ENCODE results near the gene SLC24A4. TPM values are rescaled to one million over a fixed set of nuclear protein-coding genes. Genes with fewer than 3 reads are reported as not detected.
"Not testable (repeated sequence)": the region's sequence is repeated elsewhere in the genome, so short reads cannot be mapped to it uniquely, and the experiment has no call there.

Gene SLC24A4
- polyA plus RNA-seq, 3 donors: 0.12 to 0.33 (median 0.19) TPM

DNA sequence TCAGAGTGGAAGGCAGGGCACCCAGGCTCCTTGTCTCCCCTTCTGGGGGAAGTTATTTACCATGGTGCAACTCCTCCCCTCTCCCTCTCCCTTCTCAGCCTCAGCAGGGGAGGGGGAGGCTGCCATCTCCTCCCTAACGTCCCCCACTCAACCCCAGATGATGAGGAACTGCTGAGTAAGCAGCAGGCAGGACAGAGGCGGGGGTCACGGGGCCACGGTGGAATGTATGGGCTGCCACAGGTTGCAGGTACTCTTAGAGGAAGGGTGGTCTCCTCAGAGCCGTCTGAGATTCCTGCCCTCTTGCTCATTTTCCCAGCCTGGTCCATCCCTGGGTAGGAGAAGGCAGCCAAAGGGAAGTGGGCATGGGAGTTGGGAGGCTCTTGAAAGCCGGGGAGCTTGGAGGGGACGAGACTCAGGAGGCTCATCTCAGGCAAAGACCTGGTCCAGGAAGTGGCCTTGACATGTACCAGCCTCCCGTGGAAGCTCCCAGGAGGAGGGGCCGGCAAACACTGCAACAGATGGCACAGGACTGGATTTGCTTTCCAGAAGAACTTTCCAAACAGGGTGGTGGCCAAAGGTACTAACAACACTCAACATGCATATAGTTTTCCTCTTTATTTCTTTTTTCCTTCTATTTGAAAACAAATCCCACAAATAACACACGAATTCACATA is 209.7 kb downstream of the SLC24A4 start:
- no peak for DNase-seq (ENCODE audit: low read depth in 3 of 3, low spot score in 2 of 3)

DNA sequence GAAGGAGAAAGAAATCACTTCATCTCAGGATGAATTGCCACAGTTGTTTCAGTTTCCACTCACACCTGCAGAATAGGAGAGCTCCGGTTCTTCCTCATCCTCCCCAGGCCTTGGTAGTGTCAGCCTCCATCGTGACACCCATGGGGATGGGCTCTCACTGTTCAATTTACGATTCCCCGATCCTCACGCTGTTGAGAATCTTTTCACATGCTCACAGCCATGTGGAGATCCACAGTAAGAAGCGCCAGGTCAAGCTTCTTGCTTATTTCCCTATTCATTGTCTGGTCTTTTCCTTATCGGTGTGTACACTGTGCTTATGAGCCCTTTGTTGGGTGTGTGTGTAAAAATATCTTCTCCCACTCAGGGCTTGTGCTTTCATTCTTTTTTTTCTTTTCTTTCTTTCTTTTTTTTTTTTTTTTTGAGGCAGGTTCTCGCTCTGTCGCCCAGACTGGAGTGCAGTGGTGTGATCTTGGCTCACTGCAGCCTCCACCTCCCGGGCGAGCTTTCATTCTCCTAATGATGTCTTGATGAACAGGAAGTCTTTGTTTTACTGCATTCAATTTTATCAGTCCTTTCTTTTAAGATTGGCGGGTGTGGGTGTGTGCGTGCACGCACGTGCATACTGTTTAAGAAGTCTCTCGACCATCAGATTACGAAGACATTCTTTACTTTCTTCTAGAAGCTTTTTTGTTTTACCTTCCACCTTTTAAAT is 212.1 kb downstream of the SLC24A4 start:
- no peak for DNase-seq (ENCODE audit: low read depth in 3 of 3, low spot score in 2 of 3)

DNA sequence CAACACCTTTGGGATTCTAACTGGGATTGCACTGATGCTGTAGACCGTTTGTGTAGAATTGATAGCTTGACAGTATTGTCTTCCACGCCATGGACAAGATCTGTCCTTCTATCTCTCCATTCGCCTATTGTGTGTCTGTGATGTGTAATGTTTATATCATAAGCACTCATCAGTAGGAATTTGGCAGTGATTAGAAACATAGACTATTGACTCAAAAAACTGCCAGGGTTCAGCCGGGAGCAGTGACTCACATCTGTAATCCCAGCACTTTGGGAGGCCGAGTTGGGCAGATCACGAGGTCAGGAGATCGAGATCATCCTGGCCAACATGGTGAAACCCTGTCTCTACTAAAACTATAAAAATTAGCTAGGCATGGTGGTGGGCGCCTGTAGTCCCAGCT is 213.3 kb downstream of the SLC24A4 start:
- DNase-seq (ENCODE audit: low read depth in 3 of 3, low spot score in 2 of 3): not testable (repeated sequence)

DNA sequence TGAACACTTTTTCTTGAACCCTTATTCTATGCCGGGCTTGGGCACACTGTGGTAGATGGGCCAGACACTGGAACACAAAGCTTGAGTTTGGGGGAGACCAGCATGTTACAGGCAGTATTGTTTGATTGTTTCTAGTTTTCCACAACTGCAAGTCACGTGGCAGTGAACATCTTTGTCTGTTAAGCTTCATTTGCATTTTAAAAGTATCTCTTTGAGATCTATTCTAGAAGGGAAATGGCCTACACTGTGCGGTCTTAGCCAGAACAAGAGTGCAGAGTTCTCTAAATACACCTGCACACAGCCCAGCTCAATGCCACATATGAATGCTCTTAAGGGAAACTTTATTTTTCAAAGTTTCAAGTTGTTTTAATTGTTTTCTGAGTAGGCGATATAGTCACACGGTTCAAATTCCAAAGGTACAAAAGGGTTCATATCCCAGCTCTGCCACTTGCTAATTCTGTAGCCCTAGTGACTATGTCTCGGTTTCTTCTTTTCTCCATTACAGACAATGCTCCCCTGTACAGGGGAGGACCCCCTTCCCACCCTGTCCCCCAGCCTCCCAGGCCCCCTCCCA is 215.5 kb downstream of the SLC24A4 start:
- DNase-seq (ENCODE audit: low read depth in 3 of 3, low spot score in 2 of 3): no peak

DNA sequence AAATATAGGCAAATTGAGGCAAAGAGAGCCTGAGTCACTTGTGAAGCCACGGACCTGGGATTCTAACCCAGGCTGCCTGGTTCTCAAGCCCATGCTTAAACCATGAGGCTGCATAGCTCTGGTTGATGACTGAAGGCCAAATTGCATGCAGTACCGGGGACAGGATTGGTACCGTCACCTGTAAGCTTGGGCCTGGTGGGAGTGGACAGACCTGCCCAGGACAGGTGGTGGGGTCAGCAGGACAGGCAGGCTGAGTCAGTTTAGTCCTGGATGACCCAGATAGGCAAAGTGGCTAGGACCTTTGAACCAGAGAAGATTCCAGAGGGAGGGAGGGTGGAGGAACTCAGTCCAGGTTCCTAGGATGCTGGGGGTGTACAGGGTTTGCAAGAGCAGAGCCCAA is 216.5 kb downstream of the SLC24A4 start:
- DNase-seq (ENCODE audit: low read depth in 3 of 3, low spot score in 2 of 3): no peak

DNA sequence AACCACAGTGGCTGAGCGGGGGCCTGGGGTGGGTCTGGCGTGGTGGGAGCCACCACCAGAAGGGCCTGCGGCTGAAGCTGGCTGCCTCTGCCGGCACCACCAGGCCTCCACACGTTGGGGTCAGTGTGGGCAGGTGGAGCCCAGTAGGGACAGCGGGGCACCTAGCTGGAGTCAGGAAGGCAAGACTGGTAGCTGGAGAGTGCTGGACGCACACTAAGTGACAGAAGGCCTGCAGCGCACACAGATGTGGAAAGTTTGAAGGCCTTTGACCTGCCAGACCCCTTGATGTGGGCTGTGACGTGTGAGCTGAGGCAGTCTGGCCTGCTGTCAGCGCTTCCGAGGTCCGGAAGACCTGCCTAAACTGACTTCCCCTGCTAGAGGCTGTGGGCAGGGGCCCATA is 216.9 kb downstream of the SLC24A4 start:
- no peak for DNase-seq (ENCODE audit: low read depth in 3 of 3, low spot score in 2 of 3)

DNA sequence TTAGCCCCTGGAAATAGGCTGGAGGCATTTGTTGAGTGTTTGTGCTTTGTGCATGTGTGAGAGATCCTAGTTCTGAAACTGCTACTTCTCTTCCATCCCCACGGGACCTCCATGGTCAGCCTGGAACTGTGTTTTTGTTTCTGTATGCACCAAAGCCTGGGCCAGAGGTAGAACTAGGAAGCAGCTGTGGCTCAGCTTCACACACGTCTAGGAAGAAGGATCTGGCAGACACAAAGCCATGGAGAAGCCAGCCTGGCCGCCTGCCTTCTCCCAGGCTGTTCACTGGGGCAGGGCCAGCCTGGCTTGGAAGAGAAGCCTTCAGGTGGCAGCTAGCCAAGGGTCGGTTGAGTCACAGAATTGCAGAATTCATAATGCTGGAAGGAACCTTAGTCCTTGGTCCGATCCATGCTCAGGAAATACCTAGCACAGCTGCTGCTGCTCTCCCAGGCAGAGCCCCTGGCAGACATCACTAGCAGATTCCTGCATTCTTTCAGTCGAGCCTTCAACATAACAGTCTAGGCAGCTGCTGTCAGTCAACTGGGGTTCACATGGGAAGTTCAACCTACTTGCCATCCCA is 217.6 kb downstream of the SLC24A4 start:
- no peak for DNase-seq (ENCODE audit: low read depth in 3 of 3, low spot score in 2 of 3)

DNA sequence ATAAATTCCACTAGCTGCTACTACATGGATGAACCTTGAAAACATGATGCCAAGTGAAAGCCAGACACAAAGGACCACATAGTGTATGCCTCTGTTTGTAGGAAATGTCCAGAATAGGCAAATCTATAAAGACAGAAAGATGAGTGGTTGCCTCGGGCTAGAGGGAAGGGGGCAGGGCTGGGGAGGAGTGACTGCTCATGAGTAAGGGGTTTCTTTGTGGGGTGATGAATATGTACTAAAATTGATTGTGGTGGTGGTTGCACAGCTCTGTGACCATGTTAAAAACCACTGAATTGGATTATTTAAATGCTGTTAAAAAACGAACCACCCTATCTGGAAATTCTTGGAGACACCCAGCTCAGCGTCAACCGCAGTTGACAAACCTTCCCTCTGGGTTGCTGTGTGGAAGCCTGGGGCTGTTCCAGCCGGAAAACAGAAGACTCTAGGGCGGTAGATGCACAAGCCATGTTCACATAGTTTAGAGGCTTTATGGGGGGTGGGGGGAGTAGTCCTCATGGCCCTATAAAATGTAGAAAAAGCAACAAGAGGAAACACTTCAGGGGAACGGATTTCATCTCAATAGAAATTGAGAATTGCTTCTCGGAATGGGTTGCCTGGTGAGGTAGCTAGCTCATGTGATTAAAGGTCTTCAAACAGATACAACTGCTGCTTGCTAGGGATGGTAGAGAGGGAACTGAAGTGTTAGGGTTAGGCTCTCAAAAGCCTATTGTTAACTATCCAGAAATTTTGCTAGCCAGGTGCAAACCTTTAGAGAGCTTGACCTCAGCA is 220.0 kb downstream of the SLC24A4 start:
- DNase-seq (ENCODE audit: low read depth in 3 of 3, low spot score in 2 of 3): no peak

DNA sequence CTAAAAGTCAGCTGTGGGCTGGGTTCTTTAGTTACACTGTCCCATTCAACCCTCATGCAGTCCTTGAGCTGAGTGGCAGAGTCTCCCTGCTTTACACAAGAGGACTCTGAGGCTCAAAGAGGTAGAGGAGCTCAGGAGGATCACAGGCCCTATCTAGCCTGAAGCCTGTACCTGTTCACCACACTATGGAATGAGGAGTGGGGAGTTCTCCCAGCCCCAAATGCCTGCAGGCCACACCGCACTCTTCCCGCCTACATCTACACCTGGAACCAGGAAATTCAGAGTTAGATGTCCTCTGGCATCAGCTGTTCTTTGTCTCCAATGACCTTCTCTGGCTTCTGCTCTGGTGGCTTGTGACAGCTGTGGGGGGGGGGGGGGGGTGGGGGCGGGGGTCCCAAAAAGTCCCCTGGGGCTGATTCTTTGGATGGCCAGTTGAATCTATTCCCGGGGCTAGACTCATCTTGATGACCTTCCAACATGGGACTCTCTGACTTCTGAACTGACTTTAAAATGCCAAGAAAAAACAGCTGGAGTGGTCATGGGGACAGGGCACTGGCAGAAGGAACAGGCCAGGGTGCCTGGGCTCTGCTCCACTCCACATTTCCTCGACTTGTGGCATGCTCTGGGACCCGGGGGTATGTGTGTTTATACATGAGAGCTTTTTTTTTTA is 221.2 kb downstream of the SLC24A4 start:
- no peak for DNase-seq (ENCODE audit: low read depth in 3 of 3, low spot score in 2 of 3)

DNA sequence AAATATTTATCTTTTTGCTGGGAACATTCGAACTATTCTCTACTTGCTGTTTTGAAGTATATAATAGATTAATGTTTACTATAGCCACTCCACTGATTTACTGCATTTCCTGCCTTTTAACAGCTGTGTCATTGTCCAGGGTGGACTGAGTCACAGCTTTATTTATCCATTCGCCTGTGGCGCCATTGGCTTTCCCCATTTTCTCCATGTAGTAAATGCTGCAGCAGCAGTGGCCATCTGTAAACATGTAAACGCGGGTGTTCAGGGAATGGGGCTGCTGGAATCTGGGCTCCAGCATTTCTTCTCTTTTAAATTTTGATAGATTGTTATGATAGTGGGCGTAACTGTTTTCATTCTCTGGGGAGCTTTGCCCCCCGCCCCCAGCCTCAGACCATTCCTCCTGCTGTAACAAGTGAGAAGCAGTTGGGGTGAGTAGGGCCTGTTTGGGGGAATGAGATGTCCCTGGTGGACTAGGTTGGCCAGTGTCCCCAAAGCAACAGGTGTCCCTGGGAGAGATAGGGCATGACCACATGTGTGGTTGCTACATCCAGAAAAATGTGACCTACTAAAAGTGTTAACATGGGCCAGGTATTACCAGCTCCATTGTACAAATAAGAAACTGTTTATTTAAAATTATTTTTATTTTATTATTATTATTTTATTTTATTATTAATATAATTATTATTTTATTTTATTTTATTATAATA is 223.5 kb downstream of the SLC24A4 start:
- DNase-seq (ENCODE audit: low read depth in 3 of 3, low spot score in 2 of 3): no peak

DNA sequence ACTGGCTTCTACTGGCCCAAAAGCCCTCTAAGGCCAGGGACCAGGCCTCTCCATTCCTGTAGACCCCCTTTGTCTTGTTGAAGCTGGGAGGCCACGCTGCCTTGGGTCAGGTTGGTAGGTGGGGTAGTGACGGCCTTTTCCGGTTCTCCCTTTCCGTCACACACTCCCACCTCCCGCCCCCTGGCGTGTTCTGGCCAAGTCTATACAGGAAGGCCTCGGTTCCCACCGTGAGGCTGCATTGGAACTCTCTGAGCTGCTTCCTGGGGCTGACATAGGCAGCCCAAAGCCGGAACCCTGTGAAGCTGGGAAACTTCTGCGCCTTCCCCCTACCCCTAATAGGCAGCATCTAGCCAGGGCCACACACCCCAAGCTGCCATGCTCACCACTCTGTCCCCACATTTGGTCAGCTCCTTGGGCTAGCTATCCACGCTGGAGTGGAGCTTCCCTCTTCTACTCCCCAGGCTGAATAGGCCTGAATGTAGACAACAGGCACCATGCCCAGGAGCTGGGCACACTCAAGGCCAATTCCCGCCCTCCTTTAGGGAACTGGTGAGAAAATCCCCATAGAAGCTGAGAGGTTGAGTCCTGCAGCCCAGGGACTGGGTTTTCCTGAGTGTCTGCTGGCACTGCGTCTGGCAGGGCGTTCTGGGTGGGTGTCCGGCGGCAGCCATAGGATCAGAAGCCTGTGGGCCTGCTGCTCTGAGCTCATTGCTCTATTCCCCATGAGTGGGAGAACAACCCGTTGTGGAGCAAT is 226.3 kb downstream of the SLC24A4 start:
- no peak for DNase-seq (ENCODE audit: low read depth in 3 of 3, low spot score in 2 of 3)

DNA sequence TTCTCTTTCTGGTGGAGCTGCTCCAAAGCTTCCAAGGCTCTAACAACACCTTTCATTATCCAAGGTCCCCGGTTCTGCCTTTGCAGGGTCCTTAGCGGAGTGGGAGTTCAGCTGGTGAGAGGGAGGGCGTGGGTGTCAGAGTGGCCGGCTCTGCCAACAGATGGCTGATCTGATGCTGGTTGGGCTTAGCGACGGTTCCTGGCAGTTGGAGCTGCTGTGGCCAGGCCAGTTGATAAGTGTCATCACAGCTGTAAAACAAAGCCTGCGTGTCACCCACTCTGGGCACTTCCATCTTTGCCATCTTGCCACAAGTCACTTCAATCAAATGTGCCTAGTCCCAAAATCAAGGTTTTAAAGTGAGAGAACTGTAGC is 226.9 kb downstream of the SLC24A4 start:
- DNase-seq (ENCODE audit: low read depth in 3 of 3, low spot score in 2 of 3): no peak

Other genes with a start within 250 kb of the SLC24A4 start
- 10 to 100 TPM; 26.5 to 28.7 (median 27.6) TPM for gene ATXN3, start 216.6 kb upstream of the SLC24A4 start, polyA plus RNA-seq (ENCODE audit: insufficient read length in 3 of 3)
- gene NDUFB1, start 201.5 kb upstream of the SLC24A4 start, polyA plus RNA-seq (ENCODE audit: insufficient read length in 3 of 3): 100 to 1,000 TPM; 177 to 197 (median 190) TPM
- 10 to 100 TPM; 62.7 to 69.4 (median 63.6) TPM for gene CPSF2, start 201.2 kb upstream of the SLC24A4 start, polyA plus RNA-seq (ENCODE audit: insufficient read length in 3 of 3)
- 1 to 10 TPM; 4.6 to 5.5 (median 4.9) TPM for gene RIN3, start 190.6 kb downstream of the SLC24A4 start, polyA plus RNA-seq (ENCODE audit: insufficient read length in 3 of 3)

Measured in right renal cortex interstitium (tissue), 3 donors.